Ovary (tissue), 9 donors: ENCODE measurements around the gene LTBP2. TPM values are rescaled to one million over a fixed set of nuclear protein-coding genes. Genes with fewer than 3 reads are reported as not detected.

Source experiments
- DNase-seq, 5 donors: peaks; one replicate each; pipeline ENCODE4 v3.0.0-alpha.2; 2019 to 2020
- H3K27ac ChIP-seq, 2 donors: fragments of 200-600 bp; one replicate each; pipeline versions ENCODE4 v1.5.1 to v1.8.0; 2019 to 2022
- H3K27me3 ChIP-seq: fragments of 200-600 bp; one replicate; pipeline ENCODE4 v1.8.0; 2022
- H3K36me3 ChIP-seq: fragments of 200-600 bp; sonication (generic); one replicate; pipeline ENCODE4 v1.5.1; 2019
- H3K4me1 ChIP-seq: one replicate; pipeline ENCODE4 v1.8.1; 2013; ENCODE audit warnings: mild to moderate bottlenecking, moderate library complexity; ENCODE audit not compliant: insufficient read depth
- H3K4me3 ChIP-seq: fragments of 200-600 bp; sonication (generic); one replicate; pipeline ENCODE4 v1.5.1; 2017
- H3K9me3 ChIP-seq, 2 donors: fragments of 200-600 bp in 1 of 2; sonication (generic) in 1 of 2; one replicate each; pipeline versions ENCODE4 v1.5.1 to v1.8.1; 2013 to 2019; ENCODE audit warnings: mild to moderate bottlenecking in 1 of 2, moderate library complexity in 1 of 2
- EP300 ChIP-seq: sonication (generic); formaldehyde crosslinking; IDR thresholded peaks from one replicate; pipeline ENCODE4 v1.6.1; 2017; ENCODE audit warnings: antibody characterized with exemption
- POLR2A ChIP-seq: fragments of 450-650 bp; IDR thresholded peaks from one replicate; pipeline ENCODE4 v1.6.1; 2017; ENCODE audit warnings: antibody characterized with exemption, mild to moderate bottlenecking, moderate library complexity
- WGBS, 3 donors: extraction: QIAGEN DNeasy Blood & Tissue Kit in 1 of 3; methylation state at CpG; one replicate each; pipeline versions ENCODE4 v1.1.5 to v1.1.7; 2013 to 2017; 5-methylcytosine and 5-hydroxymethylcytosine counted together
- intact Hi-C, 4 donors: fragments of 100-400 bp; cut with DNase I; formaldehyde crosslinking; loops; one replicate each; pipeline versions ENCODE4 v1.11.0 to v1.15.1; 2022 to 2023
- polyA plus RNA-seq, 2 donors: library from polyadenylated mRNA; stranded (reverse); fragments of 200-250 nt in 1 of 2; fragments of 350-450 nt in 1 of 2; fragmentation: Illumina TruSeq in 1 of 2; extraction: RNeasy Lipid Tissue Mini Kit (QIAGEN cat#74804) in 1 of 2; gene quantifications; one replicate each; pipeline ENCODE4 v1.2.3, GENCODE V29; 2013 to 2014
- total RNA-seq, 7 donors: library from RNA; depleted of rRNA in 2 of 7; stranded (reverse); fragments of >200 nt in 2 of 7; fragmentation: NEBNext Ultra II Directional in 3 of 7; extraction: Animal tissue kit (Norgen Biotek cat#: 25700) in 3 of 7; gene quantifications; one replicate each; pipeline versions ENCODE4 v1.1.0 to v1.2.4, GENCODE V29; 2016 to 2023
- TF ChIP-seq, protein P1 (sequence below), 3 donors: fragments of 450-650 bp in 2 of 3; fragments of 200-600 bp in 1 of 3; IDR thresholded peaks; one replicate each; pipeline versions ENCODE4 v1.5.1 to v1.8.0; 2016 to 2022; ENCODE audit warnings: antibody characterized with exemption in 3 of 3, mild to moderate bottlenecking in 1 of 3
- donor health status: DM: no; HTN: no; CAD: no; lungs with moderate emphysema.
- donor health status: DM: no; HTN: no; CAD: no.
- donor health status: Bipolar disorder and iron deficiency.
- donor health status: DM: yes; HTN: yes; CAD: no.
- donor health status: DM: no; HTN: no; CAD: no.
- donor health status: DM: yes; HTN: yes; CAD: no.

Gene LTBP2
- total and polyA plus RNA-seq, 9 donors = 31.4 to 85.0 (median 60.0) TPM

DNA sequence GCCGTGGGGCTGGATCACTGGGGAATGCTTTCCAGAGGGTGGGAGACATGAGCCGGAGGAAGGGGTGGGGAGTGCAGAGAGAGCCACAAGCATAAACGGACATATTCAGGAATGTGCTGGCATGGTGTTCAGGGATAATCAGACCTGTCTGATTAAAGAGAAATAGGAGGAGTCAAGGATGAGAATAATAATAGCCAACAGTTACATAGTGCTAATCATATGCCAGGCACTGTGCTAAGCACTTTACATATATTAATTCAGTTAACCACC lies 43.7 kb downstream of the LTBP2 start:
- Histone ChIP-seq H3K4me1 (peaks cover 27% of the 10 kb centered on the region), H3K4me3 (no peak overlapping the region), H3K27ac (peak overlapping the region in 1 of 2 donors; percentile 63), H3K9me3 (no peaks in the 10 kb centered on the region), H3K27me3 (no peaks in the 10 kb centered on the region), H3K36me3 (no peaks in the 10 kb centered on the region)
- DNase-seq = no peak
- 12 to 30% (median 16%) methylated on average over 3 of the region's 3 CpGs for WGBS, 3 donors
- intact Hi-C loops = no loop called here
- no peak for TF ChIP-seq EP300
- TF ChIP-seq, protein P1, sequence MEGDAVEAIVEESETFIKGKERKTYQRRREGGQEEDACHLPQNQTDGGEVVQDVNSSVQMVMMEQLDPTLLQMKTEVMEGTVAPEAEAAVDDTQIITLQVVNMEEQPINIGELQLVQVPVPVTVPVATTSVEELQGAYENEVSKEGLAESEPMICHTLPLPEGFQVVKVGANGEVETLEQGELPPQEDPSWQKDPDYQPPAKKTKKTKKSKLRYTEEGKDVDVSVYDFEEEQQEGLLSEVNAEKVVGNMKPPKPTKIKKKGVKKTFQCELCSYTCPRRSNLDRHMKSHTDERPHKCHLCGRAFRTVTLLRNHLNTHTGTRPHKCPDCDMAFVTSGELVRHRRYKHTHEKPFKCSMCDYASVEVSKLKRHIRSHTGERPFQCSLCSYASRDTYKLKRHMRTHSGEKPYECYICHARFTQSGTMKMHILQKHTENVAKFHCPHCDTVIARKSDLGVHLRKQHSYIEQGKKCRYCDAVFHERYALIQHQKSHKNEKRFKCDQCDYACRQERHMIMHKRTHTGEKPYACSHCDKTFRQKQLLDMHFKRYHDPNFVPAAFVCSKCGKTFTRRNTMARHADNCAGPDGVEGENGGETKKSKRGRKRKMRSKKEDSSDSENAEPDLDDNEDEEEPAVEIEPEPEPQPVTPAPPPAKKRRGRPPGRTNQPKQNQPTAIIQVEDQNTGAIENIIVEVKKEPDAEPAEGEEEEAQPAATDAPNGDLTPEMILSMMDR (IDR thresholded peaks at IDR 0.05) = no peak
- TF ChIP-seq POLR2A = no peak

DNA sequence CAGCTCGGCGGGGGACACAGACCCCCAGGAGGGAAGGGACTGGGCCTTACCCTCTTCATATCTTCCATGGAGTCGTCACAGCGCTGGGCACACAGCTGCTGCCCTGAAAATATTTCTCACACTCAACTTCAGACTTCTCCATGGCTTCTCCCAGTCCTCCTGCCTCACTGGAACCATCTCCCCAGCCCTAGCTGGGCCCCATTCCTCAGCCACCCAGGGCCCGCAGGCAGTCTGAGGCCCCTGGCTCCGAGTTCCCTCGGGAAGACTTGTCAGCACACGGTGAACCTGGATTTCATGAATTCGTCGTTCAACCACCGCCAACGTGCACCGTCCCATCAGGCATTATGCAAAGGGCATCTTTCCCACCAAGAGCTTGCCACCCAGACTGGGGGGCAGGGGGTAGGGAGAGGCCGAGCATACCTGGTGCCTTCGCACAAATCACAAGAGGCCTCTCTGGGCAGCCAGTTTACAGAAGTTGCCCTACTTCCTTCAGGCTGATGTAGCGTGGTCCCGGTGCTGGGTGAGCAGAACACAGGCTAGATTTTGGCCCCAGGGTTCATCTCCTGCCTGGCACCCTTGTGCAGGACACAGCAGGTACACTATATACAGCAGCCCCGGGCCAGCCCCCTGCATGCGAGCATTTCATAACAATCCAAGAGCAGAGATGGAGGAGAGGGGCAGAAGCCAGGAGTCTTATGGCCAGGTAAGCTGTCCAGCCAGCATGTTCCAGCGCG lies 44.2 kb downstream of the LTBP2 start:
- 74 to 86% (median 85%) methylated on average over 21 of the region's 21 CpGs for WGBS, 3 donors
- Histone ChIP-seq H3K4me1 (peaks cover 29% of the 10 kb centered on the region), H3K27ac (peak overlapping the region; percentile 63 to 71), H3K4me3 (no peak overlapping the region), H3K27me3 (no peaks in the 10 kb centered on the region), H3K9me3 (no peaks in the 10 kb centered on the region), H3K36me3 (no peaks in the 10 kb centered on the region)
- TF ChIP-seq, protein P1 (IDR thresholded peaks at IDR 0.05) = no peak
- no peak for TF ChIP-seq POLR2A
- DNase-seq = no peak
- intact Hi-C loops = no loop called here

DNA sequence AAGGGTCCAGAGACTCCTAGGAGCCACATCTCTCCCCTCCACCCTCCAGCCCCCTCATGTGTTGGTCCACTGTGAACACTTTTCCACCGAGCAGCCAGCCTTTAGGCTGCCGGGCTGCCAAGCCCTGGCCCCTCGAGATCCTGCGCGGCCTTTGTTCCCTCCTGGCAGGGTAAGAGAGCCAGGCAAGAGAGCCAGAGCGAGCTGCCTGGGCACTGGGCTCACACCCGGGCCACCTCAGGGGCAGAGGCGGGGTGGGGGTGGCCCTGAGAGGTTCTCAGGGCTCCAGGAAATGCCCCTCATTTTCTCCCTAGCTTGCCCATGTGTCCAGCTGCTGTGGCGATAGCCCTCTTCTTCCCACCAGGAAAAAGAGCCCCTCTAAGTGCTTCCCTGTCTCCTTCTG lies 44.8 kb downstream of the LTBP2 start:
- Histone ChIP-seq H3K36me3 (no peaks in the 10 kb centered on the region), H3K4me1 (peaks cover 29% of the 10 kb centered on the region), H3K27me3 (no peaks in the 10 kb centered on the region), H3K4me3 (no peak overlapping the region), H3K9me3 (no peaks in the 10 kb centered on the region), H3K27ac (peak overlapping the region; percentile 63 to 71)
- WGBS, 3 donors = 79 to 88% (median 86%) methylated on average over 9 of the region's 9 CpGs
- TF ChIP-seq, protein P1 (IDR thresholded peaks at IDR 0.05) = no peak
- no peak for TF ChIP-seq EP300
- TF ChIP-seq POLR2A = no peak
- no peak for DNase-seq
- intact Hi-C loops = no loop called here

DNA sequence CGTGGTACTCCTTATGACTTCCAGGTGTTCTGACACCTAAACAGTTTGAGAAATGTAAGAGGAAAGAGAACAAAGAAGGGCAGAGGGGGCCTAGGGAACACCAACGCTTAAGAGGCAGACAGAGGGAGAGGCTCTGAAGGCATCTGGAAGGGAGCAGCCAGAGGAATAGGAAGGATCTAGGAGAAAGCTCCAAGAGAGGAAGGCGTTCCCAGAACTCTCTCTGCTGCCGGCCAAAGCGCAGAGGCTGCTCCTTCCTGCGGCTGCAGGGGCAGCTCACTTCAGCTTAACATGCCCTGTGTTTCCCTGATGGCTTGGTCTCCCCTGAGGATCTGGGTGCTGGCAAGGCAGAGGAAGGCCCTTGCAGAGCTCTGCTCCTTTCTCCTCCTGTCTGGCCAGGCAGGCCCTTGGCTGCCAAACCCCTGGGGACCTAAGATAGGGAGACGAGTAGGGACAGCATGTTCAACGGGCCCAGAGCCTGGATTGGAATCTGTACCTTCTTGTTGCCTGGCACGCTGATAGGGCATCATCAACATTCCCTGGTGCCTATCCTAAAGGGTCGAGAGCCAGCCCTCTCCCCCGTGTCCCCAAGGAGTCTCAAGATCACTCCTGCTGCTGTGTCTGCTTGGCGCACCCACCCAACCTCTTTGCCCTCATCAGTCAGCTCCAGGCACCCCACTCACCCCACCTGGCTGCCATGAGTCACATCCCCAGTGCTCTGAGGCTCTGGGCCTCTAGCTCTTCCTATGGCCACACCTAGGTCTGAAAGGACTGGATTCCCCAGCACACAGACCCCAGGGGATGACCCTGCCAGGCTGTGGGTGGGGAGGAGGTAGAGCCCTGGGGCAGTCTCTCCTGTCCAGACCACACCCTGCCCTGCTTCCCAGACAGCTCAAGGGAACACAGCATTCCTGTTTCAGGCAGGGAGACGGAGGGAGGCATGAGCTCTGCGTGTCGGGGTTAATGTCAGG lies 45.6 kb downstream of the LTBP2 start:
- TF ChIP-seq POLR2A (no peak), EP300 (no peak)
- TF ChIP-seq, protein P1 (IDR thresholded peaks at IDR 0.05) = no peak
- H3K27me3 ChIP-seq = no peaks in the 10 kb centered on the region
- H3K4me3 ChIP-seq = no peak overlapping the region
- peaks cover 28% of the 10 kb centered on the region for H3K4me1 ChIP-seq
- 55 to 63% (median 57%) methylated on average over 15 of the region's 15 CpGs for WGBS, 3 donors
- H3K9me3 ChIP-seq = no peaks in the 10 kb centered on the region
- no peaks in the 10 kb centered on the region for H3K36me3 ChIP-seq
- peak overlapping the region in 1 of 2 donors; percentile 63 for H3K27ac ChIP-seq
- intact Hi-C loops = no loop called here
- no peak for DNase-seq
